GM12891 (cell line): ENCODE results near the gene TRPM5.
A peak's percentile ranks its signal among the peaks of the same experiment; 100 is the strongest.

Experiments used
- DNase-seq: peaks from one replicate; pipeline ENCODE4 v3.0.0; 2011; ENCODE audit warnings: low spot score; ENCODE audit not compliant: insufficient read length
- FAIRE-seq: peaks from 2 replicates; lab custom pipeline; 2011; peaks lifted over from hg19 to GRCh38; lab: Jason Lieb, UNC
- PAX5 ChIP-seq: IDR thresholded peaks from 2 replicates; pipeline ENCODE4 v1.6.1; 2011; ENCODE audit warnings: low read length, moderate library complexity, mild to moderate bottlenecking; ENCODE audit not compliant: insufficient read depth, severe bottlenecking
- POLR2A ChIP-seq: IDR thresholded peaks from 2 replicates; pipeline ENCODE4 v1.6.1; 2011; ENCODE audit warnings: low read depth, low read length, control low read depth
- POLR2AphosphoS5 ChIP-seq: IDR thresholded peaks from 2 replicates; pipeline ENCODE4 v1.6.1; 2011; ENCODE audit warnings: low read depth, low read length, control low read depth
- POU2F2 ChIP-seq: IDR thresholded peaks from 2 replicates; pipeline ENCODE4 v1.6.1; 2011; ENCODE audit warnings: low read depth, mild to moderate bottlenecking, control low read depth, low read length, moderate library complexity
- SPI1 ChIP-seq: IDR thresholded peaks from 2 replicates; pipeline ENCODE4 v1.6.1; 2011; ENCODE audit warnings: low read depth, low read length, control low read depth
- TAF1 ChIP-seq: IDR thresholded peaks from 2 replicates; pipeline ENCODE4 v1.6.1; 2011; ENCODE audit warnings: low read depth, low read length, control low read depth

TRPM5 gene

DNA sequence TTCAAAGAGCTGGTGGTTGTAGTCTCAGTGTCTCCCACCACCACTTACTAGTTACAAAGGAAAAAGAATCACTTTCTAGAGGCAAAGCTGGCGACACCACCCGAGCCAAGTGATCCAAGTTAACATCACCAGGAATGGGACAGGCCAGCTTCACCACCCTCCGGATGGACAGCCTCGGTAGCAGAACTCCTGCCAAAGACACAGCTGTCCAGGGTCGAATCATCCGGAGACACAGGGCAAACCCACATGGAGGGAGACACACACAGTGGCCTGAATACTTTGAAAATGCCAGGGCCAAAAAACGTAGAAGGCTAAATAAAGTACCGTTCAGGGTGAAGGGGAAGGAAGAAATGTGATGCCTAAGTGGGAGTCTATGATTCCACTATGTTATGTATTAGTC is 33.6 kb upstream of the TRPM5 start:
- TF ChIP-seq PAX5 (no peak), POLR2A (no peak)

DNA sequence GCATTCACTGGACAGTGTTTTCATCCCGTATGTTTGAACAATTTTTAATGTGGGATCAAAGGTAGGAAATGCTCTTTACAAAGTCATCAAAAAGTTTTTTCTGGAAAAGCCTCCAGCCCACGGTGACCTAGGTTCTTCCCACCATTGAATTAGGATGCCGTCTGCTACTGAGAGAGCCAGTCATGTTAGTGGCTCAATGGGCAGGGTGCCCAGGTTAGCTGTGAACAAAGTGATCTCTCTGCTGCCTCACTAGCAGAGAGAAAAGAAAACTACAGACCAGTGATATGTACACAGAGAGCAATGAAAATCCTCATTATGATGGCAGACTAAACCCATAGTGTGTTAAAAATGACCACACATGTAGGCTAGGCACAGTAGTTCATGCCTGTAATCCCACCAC is 32.9 kb upstream of the TRPM5 start:
- no peak for TF ChIP-seq POLR2A
- no peak for TF ChIP-seq POLR2AphosphoS5
- no peak for TF ChIP-seq TAF1
- TF ChIP-seq SPI1: no peak
- TF ChIP-seq POU2F2: no peak
- TF ChIP-seq PAX5: no peak
- DNase-seq (no peak), FAIRE-seq (no peak)

More for the DNA sequence above, 33.6 kb upstream of the TRPM5 start:
- no peak for FAIRE-seq
- DNase-seq: no peak

DNA sequence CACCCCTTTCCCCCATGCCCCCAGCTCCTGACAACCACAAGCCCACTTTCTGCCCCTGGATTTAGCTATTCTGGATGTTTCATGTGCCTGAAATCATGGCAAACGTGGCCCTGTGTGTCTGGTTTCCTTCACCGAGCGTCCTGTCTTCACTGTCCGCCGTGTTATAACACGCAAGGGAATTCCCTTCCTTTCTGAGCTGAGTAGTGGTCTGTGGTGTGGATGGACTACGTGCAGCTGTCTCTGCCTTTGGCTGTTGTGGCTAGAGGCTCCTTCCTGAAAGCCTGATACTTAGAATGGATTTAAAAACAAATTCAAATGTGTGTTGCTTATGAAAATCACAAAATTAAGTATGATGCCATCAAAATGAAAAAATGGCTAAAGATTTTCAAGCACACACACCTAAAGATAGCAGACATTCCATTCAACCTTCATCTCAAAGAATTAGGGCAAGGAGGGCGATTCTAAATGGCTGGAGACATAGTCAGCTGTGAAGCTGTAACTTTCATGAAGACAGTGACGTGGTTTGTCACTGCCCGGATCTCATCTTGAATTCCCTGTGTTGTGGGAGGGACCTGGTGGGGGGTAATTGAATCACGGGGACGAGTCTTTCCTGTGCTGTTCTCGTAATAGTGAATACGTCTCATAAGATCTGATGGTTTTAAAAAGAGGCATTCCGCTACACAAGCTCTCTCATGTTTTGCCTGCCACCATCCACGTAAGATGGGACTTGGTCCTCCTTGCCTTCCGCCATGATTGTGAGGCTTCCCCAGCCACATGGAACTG is 31.0 kb upstream of the TRPM5 start:
- TF ChIP-seq POU2F2 (no peak), SPI1 (no peak), POLR2A (no peak)
- no peak for FAIRE-seq
- no peak for DNase-seq

DNA sequence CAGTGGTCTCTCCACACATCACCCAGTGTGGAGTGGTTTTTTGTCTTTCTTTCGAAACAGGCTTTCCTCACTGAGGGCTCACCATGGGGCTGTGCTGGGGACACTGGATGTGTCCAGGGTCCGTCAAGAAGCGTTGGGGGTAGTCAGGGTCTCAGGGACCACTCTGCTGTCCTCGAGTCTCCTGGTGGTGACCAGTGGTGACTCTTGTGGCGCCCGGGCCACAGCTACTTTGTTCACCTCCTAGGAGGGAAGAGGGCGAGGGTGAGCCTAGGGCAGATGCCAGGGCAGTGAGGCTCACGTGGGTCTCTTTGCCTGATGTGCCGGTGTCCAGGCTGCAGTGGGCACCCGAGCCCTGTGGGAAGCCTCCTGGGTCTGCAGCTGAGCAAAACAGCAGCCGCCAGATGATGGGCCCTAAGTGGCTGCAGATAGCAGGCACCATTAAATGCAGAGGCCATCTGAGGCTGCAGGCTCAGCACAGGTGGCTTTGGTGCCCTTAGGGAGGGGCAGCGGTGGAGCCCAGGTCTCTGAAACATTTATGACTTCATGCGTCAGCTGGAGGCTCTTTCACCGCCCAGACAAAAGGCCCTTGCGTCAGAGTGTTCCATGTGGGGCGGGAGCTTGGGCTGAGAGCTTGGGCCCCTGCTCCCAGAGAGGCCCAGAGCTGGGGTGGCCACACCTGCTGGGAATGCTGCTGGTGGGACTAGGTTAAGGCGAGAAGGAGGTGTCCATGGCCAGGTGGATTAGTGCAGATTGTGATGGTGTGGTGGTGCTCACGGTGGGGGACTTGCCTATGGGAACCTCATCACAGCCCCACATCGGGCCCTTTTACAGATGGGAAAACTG is 30.0 kb upstream of the TRPM5 start:
- DNase-seq: no peak
- no peak for TF ChIP-seq POLR2AphosphoS5
- no peak for FAIRE-seq

DNA sequence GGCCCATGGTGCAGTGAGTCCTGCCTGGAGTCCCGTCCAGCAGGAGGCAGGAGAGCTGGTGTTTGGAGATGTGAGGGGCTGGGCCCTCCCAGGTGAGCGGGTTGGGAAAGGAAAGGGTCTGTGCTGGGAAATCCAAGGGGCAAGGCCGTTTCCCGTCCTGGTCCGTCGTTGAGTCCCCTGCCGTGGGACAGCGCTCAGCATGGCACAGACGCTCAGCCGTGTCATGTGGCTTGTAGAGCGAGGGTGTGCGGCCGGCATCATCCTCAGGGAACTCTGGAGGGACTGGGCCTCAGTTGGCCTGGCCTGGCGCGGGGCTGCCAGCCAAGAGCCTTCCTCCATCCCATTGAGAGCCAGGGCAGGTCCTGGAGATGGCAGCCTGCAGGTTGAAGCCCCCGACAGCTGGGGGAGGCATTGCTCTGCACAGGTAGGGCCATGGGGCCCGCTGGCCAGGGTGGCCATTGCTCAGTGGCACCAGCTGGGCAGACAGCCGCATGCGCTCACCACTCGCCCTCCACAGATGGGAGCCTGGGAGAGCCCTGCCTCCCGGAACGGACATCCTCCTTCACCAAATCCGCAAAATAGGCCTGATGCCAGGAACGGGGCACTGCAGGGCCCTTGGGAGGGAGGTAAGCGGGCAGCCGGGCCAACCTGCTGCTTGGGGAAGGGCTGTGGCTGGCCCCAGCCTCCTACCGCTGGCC is 29.2 kb upstream of the TRPM5 start:
- TF ChIP-seq POLR2AphosphoS5 (no peak), TAF1 (no peak), SPI1 (no peak), PAX5 (no peak), POU2F2 (no peak), POLR2A (no peak)
- FAIRE-seq: no peak
- DNase-seq: no peak

DNA sequence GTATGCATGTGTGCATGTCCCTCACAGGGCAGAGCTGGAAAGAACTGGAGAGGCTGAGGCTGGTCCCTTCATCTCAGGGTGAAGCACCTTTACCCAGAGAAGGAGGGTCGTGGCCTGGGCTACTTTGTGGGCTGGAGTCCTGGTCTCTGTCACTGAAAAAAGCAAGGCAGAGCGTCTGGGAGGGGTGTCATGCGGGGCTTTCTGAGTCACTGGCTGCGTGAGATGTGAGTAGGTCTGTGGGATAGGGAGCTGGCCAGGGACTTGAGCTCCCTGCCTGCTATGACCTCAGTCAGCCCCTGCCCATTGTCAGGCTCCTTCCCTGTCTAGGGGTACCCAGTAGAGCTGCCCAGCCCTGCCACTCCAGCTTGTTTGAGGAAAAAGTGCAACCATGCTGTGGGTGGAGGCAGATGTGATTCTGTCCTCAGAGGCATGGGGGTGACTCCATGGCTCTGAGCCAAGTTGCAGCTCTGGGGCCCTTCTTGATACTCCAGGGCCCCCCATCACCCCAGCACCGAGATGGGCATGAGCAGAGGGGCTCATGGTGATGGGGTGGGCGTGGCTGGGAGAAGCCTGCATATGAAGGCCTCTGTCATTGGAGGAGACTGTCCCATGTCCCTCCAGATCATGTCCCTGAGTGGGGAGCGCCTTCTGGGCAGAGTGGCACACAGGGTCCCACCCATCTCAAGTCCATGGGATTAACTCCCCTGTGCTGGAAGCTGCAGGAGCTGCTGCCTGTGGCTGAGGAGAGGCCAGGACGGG is 28.3 kb upstream of the TRPM5 start:
- FAIRE-seq: no peak
- no peak for DNase-seq
- TF ChIP-seq POU2F2 (no peak), SPI1 (no peak), TAF1 (no peak), POLR2A (no peak), POLR2AphosphoS5 (no peak), PAX5 (no peak)

GRCh38 chr11:2471804-2472096 is 27.4 kb upstream of the TRPM5 start:
- no peak for DNase-seq
- FAIRE-seq: peak; percentile 63
- TF ChIP-seq PAX5 (no peak), TAF1 (no peak), POU2F2 (no peak), POLR2AphosphoS5 (no peak), SPI1 (no peak), POLR2A (no peak)

DNA sequence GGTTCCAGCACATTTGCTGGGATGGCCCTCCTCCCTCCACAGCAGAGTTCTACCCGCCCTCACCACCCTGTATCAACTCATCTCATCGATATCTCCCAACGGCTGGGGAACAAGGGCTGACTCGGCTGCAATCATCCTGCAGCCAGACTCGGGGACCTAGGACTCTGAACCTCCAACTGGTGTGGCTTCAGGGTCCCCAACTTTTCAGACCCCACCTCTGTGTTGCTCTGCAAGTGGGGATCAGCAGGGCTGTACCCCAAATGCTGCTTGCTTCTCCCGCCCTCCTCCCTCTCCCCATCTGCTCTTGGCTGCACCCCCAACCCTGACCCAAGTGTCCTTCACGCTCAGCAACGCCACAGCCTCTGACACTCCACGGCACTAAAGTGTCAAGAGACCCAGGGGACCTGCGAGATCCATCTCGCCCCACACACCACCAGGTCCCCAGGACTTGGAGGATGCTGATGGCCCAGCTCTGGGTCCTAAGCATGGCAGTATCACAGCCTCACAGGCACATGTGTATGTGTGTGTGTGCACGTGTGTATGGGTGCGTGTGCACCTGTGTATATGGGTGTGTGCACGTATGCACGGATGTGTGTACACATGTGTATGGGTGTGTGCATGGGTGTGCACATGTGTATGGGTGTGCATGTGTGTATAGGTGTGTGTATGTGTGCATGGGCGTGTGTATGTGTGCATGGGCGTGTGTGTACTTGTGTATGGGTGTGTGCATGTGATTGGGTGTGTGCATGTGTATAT is 26.9 kb upstream of the TRPM5 start:
- TF ChIP-seq POU2F2 (no peak), SPI1 (no peak), PAX5 (no peak), POLR2A (no peak), POLR2AphosphoS5 (no peak), TAF1 (no peak)
- DNase-seq: no peak
- no peak for FAIRE-seq
